ENCODE results near the gene AOPEP.

Gene AOPEP

GRCh38 chr9:95084254-95084934 lies 357.9 kb downstream of the AOPEP start:
- no peak for DNase-seq (ENCODE audit: low read depth)

DNA sequence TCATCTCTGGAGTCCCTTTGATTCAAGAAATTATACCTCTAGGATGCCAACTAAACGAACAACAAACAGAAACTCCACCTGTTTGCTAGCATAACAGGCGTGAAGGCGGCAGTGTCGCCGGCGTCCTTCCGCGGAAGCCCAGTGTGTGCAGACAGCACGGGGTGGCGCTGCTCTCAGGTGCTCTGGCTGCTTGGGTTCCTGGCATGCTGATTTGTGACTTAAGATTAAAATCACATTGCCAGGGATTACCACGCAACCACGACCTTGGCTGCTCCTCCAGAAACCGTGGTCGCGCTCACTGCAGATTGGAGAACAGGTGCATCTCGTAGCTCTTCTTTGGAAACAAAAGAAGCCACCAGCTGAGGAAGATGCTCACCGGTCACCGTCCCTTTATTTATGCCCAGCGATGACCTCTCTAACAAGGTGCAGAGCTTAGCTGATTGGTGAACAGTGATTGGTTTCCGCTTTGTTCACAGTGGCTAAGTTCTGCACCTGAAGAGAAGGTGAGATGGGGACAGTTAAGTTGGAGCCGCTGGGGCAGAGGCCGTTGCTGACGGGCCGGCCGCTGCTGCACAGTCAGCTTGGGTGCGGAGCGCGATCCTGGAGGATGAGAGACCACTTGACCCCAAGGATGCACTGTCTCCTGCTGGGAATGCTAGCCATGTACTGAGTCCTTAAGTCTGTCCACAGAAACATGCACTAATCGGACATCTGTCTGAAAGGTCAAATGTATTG lies 358.7 kb downstream of the AOPEP start:
- DNase-seq (ENCODE audit: low read depth) = no peak

GRCh38 chr9:95085861-95086563 lies 359.5 kb downstream of the AOPEP start:
- DNase-seq (ENCODE audit: low read depth) = no peak

DNA sequence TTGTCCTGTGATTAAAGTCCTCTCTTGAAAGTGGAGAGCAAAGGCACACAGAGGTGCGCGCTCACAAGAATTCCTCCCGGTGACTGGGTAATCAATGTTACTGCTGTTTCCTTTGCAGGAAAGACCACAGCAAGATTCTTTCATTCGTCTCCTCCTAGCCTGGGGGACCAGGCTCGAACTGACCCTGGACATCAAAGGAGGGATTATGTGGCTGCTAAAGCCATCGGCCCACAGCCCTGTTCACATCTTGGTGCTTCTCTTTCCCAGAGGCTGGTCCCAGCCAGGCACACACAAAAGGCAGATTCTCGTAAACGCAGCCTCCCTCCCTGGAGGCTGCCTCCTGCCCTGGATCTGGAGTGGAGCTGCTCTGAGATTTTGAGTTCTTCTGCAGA lies 360.1 kb downstream of the AOPEP start:
- DNase-seq (ENCODE audit: low read depth) = no peak

DNA sequence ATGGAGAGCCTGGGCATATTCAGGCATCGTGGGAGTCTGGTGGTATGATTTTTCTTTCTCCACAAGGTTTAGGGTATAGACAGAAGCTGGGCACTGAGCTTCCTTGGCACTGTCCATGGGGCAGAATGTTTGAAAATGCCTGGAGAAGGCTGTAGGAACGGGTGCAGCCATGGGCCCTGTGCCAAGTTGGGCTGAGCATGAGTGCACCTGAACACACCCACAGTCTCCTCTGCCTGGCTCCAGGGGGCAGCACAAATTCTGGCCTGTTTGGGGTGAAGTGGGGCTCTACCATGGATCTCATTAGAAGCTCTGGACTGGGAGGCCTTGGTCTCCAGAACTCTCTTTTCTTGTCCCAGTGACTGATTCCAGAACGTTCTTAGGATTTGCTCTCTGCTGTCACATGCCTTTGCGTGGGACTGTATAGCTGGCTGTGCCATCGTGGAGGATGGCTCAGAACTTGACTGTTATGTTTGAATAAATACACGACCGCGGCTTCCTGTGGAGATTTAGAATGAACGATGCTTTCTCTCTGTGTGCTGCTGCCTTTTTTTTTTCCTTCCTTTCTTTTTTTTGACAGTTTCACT lies 361.3 kb downstream of the AOPEP start:
- no peak for DNase-seq (ENCODE audit: low read depth)

DNA sequence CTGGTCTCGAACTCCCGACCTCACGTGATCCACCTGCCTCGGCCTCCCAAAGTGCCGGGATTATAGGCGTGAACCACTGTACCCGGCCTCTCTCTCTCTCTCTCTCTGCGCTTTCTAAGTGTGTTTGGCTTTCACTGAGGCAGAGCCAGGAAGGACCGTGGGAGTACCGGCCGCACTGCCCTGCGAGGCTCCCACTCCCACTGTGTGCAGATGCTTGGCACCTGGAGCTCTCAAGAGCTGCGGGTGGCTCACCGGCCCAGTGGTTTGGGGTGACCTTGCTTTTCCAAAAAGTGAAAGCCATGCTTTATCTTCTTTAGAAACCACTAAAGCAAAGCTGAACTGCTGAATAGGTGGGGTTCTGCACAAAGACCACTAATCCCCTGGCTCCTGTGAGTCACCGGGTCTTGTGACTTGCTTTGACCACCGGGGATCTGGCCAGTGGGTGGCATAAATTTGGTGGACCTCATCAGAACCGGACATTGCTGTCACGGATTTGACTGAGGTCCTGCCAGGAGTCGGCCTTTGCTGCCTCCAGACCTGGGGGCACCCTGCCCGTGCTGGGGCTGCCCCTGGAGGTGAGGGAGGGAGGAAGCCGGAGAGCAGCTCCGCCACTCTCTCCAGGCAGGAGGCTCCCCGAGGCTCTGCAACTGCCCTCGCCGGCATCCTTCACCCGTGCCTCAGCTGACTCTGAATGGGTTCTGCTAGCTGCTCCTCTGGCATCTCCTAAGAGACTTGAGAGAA lies 362.1 kb downstream of the AOPEP start:
- DNase-seq (ENCODE audit: low read depth) = no peak

GRCh38 chr9:95089257-95090022 lies 362.9 kb downstream of the AOPEP start:
- no peak for DNase-seq (ENCODE audit: low read depth)

- DNase-seq (ENCODE audit: low read depth) = no peak
These were observed 363.7 kb downstream of the AOPEP start for GRCh38 chr9:95090023-95090791.

DNA sequence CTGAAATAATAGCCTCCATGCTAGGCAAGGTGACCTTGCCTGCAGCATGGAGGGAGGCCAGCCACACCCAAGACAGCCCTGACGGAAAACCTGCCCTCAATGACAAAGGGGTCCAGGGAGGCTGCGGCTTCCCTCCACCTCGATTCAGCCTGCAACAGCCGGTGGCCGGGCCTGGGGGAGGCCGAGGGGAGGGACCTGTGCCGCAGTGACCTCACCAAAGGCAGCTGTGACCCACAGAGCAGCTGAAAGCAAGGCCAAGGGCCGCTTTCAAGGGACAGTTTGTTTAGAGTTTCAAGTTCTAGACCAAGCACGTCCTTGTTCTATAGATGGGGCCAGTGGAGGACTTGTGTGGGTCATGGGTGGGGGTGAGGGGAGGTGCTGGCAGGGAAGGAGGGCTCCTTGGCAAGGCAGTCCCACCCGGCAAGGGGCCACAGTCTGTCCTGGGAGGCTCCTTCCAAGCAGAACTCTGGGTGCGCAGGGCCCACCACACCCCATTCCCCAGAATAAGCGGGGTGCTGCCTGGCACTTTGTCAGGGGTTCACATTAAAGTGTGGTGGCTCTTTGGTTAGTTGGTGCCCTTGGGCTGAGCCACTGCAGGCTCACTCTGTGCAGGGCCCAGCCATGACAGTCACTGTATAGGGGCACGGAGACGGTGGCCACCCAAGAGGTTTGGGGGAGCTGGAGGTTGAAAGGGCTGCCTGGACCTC lies 364.5 kb downstream of the AOPEP start:
- no peak for DNase-seq (ENCODE audit: low read depth)

DNA sequence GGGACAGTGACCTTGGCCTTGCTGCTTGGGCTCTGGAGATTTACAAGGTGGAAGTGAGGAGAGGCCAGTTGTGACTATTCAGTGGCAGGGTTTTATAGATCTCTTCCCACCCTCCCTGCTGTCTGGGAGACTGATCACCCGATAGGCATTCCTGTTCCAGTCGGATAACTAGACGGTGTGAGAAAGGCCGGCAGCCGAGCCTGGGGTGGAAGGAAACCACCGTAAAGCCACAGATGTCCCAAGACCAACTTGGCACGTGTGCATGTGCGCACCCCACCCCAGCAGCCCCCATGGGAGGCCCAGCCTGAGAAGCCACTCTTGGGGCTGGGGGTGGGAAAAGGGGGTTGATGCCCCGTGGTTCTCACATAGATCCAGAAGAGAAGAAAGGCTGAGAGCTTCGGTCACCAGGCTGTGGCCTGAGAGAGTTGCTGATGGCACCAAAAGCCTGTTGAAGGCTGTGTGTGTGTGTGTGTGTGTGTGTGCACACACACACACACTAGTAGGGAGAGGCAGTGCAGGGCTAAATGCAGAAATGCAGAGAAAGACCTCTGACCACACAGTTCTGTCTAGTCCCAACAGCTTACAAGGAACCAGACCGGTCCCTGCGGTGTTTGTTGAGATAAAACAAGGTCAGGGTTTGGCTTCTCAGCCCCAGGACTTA lies 365.2 kb downstream of the AOPEP start:
- DNase-seq (ENCODE audit: low read depth) = no peak

DNA sequence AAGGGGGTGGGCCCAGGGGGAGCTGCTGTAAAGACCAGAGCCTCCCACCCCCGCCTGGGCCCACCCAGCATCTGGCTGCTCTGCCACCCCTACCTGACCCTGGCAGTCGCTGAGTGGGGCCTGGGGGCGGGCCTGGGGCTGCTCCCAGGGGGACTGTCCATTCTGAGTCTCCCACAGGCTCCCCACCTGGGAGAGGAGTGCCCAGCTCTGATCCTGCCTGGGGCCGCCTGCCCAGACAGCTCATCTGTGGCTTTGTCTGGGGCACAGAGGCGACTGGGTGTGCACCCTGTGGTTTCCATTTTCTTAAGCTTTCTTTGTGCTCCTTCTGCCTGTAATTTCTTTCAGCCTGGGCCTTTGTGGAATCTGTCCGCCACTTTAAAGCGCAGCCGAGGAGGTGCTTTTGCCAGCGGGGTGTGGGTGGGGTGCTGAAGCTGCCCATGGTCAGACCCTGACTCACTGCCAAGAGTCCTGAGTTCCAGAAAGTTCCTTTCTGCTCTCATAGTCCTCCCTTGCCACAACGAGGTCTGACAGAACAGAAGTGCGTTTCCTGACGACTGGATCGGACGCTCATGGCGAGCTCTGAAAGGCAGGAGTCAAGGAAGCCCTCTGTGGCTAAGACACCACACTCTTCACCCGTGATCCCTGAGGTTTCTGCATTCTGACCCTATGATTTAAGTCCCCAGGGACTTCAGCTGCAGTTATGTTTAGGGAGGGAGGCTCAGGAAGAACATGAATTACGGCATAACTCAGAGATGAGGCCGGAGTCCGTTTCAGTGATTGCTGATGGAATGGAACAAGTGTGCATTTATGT lies 366.0 kb downstream of the AOPEP start:
- no peak for DNase-seq (ENCODE audit: low read depth)

GRCh38 chr9:95093586-95093985 lies 367.1 kb downstream of the AOPEP start:
- no peak for DNase-seq (ENCODE audit: low read depth)

DNA sequence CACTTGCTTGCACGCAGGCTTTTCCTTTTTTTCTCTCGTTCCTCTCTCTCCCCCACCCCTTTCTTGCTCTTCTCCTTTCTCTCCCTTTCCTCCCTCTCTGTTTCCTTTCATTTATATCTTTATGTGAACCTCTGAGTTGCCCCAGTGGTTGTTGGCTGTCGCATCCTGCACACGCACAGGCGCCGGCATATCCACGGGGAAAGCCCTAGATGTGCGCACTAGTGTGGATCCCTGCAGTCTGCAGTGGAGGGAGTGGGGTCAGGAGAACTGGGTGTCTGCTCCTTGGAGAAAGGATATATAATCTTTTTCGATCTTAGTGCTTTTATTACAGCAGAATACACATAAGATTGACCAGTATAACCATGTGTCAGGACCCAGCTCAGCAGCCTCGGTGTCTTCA lies 367.5 kb downstream of the AOPEP start:
- no peak for DNase-seq (ENCODE audit: low read depth)

GRCh38 chr9:95095641-95096355 lies 369.3 kb downstream of the AOPEP start:
- DNase-seq (ENCODE audit: low read depth) = no peak

- DNase-seq (ENCODE audit: low read depth) = no peak
These were observed 369.9 kb downstream of the AOPEP start for GRCh38 chr9:95096381-95096780.

GRCh38 chr9:95096807-95097206 lies 370.3 kb downstream of the AOPEP start:
- no peak for DNase-seq (ENCODE audit: low read depth)

- DNase-seq (ENCODE audit: low read depth) = no peak
These were observed 370.8 kb downstream of the AOPEP start for GRCh38 chr9:95097279-95097678.

DNA sequence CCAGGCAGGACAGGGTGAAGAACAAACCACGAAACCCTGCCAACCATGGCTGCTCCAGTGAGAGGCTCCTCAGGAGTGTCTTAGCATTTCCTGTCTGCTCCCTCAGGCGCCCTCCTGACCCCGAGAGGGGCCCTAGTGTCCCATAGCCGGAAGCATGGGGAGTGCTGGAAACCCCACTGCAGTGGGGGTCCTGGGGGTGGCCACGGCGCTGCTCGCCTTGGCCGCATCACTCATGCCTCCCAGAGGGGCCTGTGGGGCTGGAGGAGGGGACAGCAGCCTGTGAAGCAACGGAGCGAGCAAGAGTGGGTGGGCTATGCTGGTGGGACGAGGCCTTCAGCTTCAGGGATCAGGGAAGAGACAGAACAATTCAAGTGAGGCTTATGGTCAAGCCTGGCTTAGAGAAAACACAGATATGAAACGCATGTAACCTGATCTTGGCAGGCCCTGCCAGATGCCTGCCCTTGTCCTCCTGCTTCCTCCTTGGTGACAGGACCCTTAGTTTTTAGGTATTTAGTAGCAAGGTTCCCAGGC lies 372.0 kb downstream of the AOPEP start:
- DNase-seq (ENCODE audit: low read depth) = no peak

Data from activated T-cell treated with anti-CD3 and anti-CD28 coated beads for 24 hours (primary cell).